NCI-H1092 treated with DMSO at 0.1 percent for 48 hours (cell line): ENCODE measurements around the gene GCK.
"Not testable (repeated sequence)": the region's sequence is repeated elsewhere in the genome, so short reads cannot be mapped to it uniquely, and the experiment has no call there.

ENCODE experiments used
- DNase-seq: peaks from one replicate; lab custom pipeline; 2025; lab: John Stamatoyannopoulos, UW

Gene GCK

DNA sequence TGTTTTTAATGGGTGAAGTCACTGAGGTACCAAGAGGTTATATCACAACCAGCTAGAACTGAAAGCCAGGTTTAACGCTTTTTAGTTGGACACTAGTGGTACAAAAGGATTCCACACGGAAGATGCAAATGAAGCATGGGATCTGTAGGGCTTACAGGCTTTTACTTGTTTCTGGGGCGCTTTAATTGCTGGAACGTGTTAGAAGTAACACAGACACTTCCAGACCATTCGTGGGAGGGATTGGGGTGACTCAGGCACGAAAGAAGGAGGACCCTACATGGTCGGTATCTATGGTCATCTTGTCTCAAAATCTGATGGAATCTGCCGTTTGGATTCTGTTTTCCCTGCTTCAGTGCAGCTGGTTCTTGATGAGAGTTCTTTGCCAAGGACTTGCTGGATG, 12.6 kb upstream of the GCK start:
- no peak for DNase-seq

DNA sequence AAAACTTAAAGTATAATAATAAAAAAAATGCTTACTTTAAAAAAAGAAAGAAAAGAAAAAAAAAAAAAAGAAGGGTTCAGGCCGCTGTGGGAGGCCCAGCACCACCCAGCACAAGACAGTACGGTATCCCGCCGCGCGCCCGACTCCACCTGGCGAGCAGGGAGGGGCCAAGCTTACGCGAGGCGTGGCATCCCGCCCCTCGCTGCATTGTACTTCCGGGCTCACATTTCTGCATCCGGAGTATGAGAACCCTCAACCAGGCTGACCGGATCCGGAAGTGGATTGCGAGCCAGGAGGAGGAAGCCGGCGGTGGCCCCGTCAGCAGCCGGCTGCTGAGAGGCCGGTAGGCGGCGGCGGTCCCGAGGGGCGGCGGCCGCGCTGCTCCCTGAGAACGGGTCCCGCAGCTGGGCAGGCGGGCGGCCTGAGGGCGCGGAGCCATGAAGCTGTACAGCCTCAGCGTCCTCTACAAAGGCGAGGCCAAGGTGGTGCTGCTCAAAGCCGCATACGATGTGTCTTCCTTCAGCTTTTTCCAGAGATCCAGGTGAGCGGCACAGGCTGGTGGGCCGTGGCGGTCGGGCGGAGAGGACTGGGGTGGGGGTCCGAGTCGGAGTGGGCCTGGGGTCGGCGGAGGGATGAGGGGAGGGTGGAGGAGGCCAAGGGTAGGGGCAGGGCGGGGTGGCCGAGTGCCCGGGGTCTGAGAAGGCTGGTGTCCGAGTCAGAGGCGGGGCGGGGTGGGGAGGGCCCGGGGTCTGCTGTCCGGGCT, 11.6 kb upstream of the GCK start, which contains the start of gene YKT6:
YKT6 (plus strand) TSS at position 280 of the 763 bp plus-strand sequence; CDS start at position 438, 158 bp downstream.
- DNase-seq, result peak; percentile 97

DNA sequence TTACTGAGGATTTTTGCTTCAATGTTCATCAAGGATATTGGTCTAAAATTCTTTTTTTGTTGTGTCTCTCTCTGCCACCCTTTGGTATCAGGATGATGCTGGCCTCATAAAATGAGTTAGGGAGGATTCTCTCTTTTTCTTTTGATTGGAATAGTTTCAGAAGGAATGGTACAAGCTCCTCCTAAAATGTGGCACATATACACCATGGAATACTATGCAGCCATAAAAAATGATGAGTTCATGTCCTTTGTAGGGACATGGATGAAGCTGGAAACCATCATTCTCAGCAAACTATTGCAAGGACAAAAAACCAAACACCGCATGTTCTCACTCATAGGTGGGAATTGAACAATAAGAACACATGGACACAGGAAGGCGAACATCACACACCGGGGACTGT, 10.9 kb upstream of the GCK start:
- DNase-seq, result not testable (repeated sequence)

DNA sequence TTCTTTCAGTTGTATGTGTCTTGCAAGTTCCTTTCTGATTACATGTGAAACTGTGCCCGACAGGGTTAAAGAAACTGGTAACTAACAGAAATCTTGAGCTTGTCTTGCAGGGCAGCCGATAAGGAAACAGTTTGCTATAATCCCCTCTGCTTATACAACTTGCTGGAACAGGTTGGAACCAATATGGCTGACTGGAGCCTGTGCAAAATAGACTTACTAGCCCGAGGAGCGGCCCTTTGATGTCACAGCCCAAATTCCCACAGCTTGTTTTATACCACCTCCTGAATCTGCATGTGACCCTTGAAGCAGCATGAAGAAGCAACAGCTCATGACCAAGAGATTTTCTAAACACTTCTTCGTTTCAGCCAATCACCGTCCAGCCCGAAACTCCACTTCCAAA, 8.2 kb upstream of the GCK start:
- no peak for DNase-seq

DNA sequence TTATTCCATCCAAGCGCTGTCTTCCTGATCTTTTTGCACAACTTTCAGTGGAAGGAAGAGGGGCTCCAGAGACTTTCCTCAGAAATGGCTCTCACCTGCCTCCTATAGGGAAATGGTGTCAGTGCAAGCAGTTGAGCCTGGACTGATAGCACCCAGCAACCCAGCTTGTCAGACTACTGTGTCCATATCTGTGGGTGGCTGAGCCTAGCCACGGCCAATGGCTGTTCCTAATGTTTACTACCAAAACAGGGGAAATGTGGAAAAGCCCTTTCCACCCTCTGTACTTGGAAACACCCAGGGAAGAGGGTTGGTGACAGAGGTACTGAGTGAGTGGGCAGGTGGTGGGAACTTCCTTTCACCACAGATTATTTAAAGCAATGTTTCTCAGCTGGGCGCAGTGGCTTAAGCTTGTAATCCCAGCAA, 7.2 kb upstream of the GCK start:
- peak; percentile 42 for DNase-seq

DNA sequence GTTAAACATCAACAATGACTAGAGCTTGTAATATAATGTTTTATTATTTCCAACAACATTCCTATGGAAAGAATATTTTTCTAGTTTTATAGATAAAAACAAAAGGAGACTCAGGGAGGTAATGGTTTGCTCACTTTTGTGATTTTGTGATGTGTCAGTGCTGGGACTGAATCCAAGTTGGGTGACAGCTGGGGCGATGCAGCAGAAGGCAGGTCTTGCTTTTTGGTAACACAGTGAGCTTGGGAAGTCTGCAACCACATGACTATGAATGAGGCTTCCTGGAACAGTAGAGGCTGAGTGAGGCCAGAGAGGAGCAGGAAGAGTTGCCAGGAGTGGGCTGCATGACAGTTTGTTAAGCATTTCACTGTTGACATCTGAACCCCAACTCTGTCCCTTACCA, 6.7 kb upstream of the GCK start:
- DNase-seq, result no peak

DNA sequence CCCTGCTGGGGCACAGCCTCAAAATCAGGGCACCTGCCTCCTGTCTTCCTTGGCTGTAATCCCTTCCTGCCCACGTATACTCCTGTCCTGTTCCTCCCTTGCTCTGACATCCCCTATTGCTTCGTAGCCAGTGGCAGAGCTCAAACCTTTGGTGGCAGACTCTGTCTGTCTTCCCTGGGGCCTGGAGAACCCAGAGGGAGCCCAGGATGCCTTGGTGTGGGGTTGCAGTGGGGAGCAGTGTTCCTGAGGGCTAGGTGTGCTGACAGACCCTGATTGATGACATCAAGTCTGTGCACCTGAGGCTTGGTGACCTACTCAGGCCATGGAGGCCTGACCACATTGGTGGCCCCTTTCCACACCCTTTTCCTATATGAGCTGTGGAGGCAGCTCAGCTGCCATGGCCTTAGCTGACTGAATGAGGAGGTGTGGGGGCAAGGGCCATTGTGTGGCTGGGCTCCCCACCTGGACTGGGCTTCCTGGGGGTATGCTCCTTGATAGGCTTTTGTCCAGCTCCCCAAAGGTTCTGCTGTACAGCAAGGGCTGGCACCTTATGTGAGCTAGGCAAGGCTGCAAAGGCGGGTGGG, 5.4 kb upstream of the GCK start:
- DNase-seq, result no peak

DNA sequence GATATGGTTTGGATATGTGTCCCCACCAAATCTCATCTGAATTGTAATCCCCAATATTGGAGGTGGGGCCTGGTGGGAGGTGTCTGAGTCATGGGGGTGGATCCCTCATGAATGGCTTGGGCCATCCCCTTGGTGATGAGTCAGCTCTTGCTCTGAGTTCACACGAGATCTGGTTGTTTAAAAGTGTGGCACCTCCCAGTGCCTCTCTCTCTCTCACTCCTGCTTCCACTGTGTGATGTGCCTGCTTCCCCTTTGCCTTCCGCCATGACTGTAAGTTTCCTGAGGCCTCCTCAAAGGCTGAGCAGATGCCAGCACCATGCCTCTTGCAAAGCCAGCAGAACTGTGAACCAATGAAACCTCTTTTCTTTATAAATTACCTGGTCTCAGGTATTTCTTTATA, 4.8 kb upstream of the GCK start:
- no peak for DNase-seq

DNA sequence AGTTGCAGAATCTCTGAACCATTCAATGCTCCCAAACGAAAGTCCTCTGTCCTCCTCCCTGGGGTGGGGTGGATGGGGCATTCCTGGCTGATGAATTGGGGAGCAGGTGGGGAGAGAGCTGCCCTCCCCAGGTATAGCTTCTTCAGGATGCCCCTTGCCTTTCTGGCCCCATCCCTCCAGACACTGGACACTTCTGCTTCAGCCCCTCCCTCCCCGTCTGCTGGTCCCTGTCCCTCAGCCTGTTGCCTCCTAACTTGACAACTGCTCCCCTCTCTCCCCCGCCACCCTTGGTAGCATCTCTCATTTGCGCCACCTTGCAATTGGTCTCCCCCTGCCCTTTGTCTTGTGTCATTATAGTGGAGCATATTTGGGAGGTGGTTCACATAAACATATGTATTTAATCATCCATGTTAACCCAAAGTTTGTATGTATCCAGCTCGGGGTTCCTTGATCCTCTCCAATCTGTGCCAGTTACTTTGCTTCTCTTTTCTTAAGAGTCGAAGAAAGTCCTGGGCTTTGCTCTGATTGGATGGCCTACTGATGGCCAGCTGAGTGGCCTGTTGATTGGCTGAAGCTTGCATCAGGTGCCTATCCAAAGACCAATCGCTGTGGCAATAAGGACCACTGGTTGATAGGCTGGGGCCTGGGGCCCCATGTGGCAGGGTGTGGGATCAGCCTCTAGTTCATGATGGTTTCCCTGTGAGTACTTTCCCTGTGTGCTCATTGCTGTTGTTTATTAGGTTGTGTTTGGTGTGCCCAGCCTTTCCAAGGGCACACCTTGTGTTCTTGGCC, 4.0 kb upstream of the GCK start:
- no peak for DNase-seq

DNA sequence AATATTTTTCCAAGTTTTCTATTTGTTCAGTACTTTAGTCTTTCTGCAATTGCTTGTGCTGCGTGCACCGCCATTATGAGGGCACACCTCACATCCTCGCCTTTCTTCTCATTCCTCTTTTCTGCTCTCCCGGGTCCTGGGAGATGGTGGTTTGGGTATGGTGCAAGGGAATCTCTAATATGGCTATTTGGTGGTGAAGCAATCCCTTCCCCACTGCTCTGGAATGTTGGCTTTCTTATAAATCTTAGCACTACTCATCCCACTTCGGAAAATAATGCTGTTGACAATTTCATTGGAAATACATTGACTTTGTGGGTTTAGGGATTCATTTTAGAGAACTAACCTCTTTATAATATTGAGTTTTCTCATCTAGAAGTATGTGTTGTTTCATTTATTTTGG, 1.9 kb upstream of the GCK start:
- DNase-seq, result no peak

DNA sequence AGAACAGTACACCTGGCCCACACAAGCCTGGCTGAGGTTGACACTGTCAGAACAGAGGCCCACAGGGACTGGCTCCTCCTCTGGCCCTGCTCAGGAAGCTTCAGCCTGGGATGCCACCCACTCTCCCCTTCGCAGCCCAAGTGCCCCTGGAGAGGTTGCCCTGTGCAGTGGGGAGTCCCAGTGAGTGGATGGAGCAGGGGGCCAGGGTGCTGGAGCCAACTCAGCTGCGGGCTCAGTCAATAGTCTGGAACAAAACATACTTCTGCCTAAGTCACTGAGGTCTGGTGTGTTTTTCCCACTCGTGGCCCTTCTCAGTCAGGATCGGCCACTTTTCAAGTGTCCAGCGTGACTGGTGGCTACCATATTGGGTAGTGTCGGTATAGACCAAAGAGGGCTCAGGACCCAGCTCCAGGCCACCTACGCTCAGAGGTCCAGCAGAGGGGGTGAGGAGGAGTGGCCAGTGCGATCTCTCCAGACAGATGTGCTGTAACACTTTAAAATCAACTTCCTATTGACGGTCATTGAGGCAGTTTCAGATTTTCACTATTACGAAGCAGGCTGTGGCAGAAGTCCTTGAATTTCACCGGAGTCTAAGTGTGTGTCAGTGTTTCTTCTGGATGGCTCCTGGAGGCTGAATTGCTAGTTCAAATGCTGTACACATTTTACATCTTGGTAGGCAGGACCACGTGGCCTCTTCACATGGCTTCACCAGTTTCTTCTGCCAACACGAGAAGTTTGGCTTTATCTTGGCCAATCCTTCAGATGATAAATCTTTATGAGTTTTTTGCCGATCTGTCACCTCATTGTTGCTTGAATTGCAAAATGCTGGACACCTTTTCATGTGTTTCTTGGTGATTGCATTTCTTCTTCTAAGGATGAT, 994 bp upstream of the GCK start:
- peak; percentile 40 for DNase-seq

DNA sequence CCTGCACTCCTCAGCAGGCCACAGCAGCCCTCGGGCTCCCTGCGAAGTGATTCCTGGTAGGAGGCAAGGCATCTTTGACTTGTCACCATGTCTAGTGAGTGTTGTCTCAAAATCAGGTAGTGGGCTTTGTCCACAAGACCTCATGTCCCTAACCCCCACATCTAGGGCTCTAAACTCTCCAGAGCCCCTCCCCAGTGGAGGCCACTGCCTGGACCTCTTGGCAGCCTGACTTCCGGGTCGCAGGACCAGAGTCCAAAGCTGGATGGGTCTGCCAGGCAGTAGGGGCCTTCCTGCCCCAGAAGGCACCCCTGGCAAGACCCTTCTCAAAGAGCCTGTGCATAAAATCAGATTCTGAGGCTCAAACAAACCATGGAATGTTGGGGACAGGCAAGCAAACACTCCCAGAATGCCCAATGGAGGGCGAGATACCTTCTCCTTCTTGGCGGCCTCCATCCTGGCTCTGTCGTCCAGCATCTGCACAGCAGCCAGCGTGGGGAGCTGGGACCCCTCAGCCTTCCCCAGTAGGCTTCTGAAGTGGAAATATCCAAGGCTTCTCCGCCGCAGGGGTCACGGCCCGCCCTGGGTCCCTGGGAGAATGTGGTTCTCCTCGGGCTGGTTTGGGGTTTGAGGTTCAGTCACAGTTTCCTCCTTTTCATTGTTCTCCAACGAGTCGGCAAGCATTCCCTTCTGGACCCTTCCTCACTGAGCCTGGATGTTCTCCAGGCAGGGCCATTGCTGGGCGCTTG, 586 bp downstream of the GCK start:
- no peak for DNase-seq

DNA sequence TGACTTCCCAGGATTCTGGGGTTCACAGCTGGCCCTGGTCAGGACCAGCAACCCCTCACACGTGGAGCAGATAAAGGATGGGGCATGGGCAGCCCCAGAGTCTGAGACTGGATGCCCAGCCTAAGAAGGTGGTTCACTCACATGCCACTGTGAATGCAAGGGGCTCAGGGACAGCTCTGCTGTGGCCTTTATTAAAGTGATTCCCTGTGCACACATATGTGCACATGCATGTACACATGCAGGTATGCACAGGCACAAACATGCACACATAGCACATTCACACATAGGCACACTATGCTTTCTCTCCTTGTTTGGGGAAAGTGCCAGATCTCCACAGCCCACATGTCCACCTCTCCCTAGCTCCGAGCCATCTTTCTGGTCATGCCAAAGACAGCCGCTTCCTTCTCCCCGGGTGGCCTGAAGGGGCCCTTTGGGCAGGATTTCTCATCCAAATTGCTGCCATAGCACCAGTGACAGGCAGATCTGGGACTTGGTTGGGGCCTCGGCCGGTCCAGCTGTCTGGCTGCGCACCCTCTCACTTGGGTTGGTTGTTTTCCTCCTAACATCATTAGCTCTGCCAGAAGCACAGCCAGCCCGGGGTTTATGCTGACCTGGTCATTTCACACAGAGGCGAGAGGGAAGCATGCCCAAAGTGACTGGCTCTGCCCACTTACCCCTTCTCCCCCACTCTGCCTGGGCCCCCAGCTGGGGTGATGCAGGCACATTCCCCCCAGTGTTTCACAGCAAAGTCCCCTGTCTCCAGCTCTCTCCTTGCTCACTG, 1.4 kb downstream of the GCK start:
- no peak for DNase-seq

DNA sequence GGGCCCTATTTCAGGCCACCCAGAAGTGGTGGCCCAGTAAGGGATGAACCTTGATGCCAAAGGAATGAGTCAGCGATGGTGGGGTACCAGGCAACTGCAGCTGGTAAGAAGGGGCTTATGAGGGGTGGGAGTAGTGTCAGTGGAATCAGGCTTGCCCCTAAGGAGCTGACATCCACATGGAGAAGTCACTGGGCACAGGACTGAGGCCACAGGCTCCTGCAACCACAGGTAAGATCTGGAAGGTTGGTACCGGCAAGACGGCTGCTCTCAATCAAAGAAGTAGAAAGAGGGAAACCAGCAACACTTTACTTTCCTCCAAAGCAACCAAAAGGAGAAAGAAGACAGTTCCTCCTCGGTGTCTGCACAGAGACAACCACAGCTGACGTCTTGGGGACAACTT, 2.5 kb downstream of the GCK start:
- no peak for DNase-seq

DNA sequence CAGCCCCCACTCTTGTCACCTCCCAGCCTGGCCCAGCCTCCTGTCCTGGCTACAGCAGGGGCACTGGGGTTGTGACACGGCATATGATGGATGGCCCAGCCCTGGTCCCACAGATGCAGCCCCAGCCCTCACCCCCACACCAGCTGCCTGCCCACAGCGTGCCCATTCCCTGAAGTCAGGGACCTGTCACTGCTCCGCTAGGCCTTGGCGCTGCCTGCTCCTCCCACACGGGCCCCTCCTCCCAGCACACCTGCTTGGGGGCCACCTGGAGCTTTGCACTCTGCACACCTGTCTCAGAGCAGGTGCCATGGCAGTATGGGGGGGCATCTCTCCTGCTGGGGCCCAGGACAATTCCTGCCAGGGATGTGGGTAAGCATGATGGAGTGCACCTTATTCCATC, 3.5 kb downstream of the GCK start:
- DNase-seq, result no peak

DNA sequence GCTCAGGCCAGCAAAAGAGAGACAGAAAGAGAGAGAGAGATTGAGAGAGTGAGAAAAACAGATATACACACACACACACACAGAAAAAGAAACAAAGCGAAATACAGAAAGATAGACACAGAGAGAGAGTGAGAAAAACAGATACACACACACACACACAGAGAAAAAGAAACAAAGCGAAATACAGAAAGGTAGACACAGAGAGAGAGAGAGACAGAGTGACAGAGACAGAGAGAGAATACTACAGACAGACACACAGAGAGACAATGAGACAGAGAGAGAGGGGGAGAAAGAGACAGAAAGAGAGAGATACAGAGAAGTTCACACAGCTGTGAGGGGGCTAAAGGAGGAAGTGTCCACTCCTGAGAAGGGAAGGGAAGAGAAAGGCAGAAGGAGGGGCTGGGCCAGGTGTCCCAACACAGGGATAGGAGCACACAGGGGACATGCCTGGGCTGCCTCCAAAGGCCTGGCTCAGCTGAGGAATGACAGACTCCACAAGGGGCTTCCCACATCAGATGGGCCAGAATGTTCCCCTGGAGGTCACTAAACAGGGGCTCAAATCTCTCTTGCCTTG, 4.3 kb downstream of the GCK start:
- no peak for DNase-seq

DNA sequence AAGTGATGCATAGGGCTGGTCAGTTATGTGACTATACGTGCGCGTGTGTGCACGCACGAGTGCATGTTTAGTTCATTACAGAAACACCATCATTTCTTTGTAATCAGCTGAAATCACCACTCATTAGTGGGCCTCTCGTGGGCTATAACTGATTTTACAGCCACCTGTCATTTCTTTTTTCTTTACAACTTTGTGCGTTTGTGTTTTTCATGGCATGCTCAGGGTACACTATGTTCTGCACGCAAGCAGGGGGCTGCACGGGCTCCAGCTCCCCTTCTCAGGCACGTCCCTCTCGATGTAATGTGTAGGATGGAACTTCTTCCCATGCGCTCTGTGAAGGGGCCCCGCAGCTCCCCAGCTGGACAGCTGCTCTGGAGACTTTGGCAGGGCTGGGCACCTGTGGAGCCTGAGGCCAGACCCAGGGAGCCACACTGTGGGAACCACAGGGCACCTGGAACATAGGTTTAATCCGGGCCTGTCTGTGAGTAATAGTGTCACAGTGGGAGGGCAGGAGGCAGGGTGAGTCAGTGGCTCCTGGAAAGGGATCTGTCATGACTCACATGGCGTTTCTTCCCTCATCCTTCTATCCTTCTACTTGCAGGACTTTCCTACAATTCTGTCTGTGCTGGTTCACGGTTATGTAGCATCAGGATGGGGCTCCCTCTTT, 4.9 kb downstream of the GCK start:
- no peak for DNase-seq

DNA sequence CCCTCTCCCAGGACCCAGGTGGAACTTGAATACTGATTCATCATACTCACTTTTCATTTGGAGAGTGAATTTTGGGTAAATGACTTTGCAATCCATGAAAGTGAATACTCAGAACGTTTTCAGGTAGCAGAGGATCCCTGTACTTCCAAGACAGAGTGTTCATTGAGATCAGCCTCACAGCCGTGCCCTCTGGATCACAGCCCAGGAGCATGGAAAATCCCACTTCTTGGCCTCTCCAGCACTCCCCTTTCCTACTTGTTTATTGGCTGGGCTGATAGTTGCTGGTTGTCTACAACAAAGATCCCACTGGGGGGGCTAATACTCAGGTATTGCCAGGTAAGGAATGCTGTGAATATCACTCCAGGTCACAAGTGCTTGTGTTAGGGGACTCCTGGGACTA, 5.9 kb downstream of the GCK start:
- DNase-seq, result no peak

DNA sequence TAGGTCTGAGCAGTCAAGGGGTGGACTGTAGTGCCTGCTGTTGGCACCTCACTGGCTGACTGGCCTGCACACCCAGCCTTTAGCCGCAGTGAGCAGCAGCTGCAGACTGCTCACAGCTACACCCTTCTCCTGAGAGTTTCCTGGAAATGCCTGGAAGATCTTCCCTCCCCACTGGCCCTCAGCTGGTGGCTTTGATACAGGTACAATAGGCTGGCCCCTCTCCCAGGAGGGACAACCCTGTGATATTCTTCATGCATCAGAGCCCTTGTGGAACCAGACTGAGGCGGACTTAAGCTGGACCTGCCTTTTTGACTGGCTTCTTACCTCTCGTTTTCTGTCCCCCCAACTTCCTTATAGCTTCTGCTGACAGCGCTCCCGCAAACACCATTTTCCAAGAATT, 6.4 kb downstream of the GCK start:
- DNase-seq, result no peak

DNA sequence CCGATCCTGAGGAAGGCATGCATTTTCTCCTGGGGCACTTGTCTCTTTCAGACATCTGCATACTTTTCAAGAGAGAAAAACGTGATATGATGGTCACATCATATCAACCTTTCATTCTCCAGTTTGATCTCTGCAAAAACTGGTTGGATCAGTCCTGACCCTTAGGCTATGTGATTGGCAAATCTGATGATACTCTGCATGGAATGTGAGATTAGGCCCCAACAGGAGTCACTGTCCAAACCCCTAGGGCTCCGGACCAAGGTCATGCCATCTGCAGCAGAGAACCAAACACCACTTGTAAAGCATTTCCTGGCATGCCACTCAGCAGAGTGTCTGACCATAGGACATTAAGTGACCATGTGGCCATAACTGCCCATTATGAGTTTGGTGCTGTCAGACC, 8.6 kb downstream of the GCK start:
- no peak for DNase-seq
